Activated naive CD4-positive, alpha-beta T cell (primary cell): Measurements from ENCODE around the gene KLHL24.
A peak's percentile ranks its signal among the peaks of the same experiment; 100 is the strongest.
"Not testable (repeated sequence)": the region's sequence is repeated elsewhere in the genome, so short reads cannot be mapped to it uniquely, and the experiment has no call there.

Experiments used
- DNase-seq, 4 experiments: peaks; one replicate each; lab custom pipeline; 2025; lab: John Stamatoyannopoulos, UW

Gene KLHL24, protein sequence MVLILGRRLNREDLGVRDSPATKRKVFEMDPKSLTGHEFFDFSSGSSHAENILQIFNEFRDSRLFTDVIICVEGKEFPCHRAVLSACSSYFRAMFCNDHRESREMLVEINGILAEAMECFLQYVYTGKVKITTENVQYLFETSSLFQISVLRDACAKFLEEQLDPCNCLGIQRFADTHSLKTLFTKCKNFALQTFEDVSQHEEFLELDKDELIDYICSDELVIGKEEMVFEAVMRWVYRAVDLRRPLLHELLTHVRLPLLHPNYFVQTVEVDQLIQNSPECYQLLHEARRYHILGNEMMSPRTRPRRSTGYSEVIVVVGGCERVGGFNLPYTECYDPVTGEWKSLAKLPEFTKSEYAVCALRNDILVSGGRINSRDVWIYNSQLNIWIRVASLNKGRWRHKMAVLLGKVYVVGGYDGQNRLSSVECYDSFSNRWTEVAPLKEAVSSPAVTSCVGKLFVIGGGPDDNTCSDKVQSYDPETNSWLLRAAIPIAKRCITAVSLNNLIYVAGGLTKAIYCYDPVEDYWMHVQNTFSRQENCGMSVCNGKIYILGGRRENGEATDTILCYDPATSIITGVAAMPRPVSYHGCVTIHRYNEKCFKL

DNA sequence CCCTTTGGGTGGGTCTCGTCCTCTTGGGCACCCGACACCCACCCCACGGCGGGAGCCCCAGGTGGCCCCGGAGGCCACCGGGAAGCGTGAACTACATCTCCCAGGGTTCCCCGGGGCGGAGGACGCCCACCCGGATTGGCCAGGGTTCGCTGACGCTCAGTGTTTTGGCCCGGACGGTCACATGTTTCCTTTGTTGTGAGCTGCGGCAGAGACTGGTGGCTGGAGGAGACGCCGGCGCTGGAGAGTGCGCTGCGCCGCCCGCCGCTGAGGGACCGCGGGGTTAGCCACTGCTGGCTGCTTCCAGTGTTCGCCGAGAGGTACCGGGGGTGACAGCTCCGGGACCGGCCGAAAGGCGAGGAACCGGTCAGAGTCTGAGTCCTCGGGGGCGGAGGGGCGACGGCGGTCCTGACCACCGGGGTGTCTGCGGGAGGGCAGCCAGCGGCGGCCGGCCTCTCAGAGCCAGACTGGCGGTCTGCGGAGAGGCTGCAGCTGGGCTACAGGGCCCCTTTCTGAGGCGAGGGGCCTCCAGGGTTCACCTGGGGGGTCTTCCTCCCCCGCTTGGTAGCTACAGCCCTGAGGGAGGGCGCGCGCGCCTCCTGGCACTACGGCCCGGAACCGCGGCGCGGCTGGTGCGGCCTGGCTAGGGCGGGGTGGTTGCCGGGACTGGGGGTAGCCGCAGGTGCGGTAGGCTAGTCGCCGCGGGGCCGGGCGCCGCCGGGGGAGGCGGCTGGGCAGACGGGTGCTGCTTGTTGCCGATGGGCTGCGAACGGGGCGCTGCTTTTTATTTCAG, at the start of gene KLHL24:
Gene KLHL24 (plus strand): TSS at position 193 of the 790 bp plus-strand sequence. CDS start 14,734 bp downstream, outside the sequence.
- peak; percentile 70 to 81 (median 76) for DNase-seq

DNA sequence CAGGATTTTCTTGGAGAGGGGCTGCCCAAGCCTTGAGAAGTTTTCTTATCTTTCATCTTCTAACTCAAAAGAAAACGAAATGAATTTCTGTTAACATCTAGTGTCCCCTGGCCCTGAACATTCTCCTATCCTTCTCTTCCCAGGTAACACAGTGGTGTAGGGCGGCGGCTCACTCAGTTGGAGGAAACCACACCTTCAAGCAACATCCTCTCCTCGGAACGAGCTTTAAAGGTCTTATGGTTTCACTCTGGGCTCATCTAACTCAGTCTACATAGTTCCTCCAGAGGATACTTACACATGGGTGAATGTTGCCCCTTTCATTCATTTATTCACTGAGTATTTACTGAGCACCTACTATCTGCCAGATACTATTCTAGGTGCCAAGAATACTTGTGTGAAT, 48.9 kb upstream of the KLHL24 start:
- DNase-seq = no peak

DNA sequence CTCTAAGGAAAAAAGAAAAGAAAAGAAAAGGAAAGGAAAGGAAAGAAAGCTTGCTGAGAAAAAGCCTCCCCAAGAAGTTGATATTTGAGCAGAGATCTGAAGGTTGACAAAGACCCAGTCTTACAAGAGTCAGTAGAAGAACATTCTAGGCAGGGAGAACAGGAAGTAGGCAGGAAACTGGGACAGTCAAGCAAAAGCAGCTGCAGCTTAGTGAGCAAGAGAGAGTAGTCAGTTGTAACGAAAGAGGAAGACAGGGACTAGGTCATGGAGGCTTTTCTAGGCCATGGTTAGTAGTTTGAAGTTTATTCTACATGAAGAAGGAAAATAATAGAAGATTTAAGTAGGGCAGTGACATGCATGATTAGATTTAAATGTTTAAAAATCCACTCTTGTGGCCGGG, 48.1 kb upstream of the KLHL24 start:
- no peak for DNase-seq

DNA sequence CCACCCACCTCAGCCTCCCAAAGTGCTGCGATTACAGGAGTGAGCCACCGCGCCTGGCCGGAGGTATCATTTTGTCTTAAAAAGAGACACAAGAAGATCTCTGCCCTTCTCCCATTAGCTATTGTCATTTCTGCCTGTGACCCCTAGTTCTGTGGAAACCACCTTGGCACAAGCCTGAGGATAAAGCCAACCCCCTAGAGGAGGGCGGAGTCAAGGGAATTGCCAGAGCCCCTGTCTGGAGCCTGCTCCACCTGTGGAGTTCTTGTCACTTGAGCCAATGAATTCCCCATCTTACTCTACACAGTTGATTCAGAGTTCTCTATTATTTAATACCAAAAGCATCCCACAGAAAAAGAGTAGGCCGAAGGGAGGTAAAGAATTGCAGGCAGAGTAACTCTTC, 45.0 kb upstream of the KLHL24 start:
- no peak for DNase-seq

DNA sequence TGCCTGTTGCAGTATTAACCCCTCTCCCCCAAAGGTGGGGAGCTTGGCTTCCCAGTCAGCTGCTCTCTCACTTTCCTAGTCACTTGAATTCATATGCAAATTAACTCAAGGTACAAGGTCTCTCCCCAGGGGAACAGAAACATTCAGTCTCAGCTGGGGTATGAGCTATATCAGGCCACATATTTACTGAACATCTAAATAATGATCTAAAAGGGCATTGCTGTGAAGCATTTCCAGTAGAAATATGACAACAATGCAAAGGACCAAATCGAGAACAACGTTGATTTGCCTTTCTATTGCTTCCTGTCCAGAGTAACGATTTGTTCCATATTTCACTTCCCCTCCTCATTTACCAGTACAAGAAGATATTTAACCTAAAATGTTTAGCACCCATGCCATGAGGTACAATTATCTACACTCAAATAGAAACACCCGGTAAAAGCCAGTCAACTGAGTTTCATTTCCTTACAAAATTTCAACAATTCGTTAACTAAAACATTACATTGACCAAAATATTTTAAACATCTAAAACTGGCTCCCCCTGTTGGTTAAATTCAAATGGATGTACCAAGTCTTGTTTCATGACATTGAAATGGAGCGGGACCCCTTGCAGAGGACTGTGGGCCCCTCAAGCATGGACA, 43.4 kb upstream of the KLHL24 start:
- no peak for DNase-seq

DNA sequence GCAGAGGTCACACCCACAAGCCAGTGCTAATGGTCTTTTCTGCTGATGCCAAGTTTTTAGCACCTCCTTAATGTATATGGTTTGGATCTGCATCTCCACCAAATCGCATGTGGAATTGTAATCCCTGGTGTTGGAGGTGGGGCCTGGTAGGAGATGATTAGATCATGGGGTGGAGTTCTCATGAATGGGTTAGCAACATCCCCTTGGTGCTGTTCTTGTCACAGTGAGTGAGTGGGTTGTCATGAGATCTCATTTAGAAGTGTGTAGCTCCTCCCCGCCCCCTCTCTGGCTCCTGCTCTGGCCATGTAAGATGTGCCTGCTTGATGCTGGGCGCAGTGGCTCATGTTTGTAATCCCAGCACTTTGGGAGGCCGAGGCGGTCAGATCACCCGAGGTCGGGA, 42.6 kb upstream of the KLHL24 start:
- DNase-seq = no peak

DNA sequence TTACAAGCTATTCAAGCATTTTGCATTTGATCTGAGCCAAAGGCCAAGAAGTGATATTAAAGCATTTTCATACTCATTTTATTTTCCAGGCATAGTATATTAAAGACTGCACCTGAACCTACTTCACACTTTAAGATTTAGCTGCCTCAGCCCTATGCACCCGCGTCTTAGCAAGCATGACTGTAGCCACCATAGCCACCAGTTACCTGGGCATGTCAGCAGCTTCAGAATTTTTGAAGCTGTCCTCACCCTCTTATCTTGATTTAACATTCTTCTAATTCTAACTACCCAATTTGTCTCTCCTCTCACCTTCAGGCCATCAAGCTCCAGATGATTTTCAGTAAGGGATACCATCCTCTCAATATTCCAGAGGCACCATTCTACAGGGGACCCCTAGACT, 40.8 kb upstream of the KLHL24 start:
- no peak for DNase-seq

DNA sequence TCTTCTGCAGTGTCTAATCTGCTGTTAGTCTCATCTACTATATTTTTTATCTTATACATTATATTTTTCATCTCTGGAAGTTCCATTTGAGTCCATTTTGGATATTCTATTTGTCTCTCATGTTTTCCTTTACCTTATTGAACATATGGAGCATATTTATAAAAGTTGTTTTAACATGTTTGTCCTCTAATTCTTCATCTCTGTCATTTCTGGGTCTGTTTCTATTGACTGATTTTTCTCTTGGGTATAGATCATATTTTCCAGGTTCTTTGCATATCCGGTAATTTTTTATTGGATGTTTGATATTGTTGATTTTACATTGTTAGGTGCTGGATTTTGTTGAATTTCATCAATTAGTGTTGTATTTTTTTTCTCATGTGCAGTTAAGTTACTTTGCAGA, 37.5 kb upstream of the KLHL24 start:
- DNase-seq = no peak

DNA sequence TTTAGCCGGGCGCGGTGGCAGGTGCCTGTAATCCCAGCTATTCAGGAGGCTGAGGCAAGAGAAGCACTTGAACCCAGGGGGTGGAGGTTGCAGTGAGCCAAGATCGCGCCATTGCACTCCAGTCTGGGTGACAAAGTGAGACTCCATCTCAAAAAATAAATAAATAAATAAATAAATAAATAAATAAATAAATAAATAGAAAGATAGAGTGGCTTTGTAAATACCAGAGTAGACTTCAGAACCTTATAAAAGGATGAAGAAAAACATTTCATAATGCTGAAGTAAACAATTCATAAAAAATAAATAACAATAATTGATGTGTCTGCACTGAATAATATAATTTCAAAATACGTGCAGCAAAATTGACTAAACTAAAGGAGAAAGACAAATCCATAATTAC, 24.1 kb upstream of the KLHL24 start:
- DNase-seq = not testable (repeated sequence)

DNA sequence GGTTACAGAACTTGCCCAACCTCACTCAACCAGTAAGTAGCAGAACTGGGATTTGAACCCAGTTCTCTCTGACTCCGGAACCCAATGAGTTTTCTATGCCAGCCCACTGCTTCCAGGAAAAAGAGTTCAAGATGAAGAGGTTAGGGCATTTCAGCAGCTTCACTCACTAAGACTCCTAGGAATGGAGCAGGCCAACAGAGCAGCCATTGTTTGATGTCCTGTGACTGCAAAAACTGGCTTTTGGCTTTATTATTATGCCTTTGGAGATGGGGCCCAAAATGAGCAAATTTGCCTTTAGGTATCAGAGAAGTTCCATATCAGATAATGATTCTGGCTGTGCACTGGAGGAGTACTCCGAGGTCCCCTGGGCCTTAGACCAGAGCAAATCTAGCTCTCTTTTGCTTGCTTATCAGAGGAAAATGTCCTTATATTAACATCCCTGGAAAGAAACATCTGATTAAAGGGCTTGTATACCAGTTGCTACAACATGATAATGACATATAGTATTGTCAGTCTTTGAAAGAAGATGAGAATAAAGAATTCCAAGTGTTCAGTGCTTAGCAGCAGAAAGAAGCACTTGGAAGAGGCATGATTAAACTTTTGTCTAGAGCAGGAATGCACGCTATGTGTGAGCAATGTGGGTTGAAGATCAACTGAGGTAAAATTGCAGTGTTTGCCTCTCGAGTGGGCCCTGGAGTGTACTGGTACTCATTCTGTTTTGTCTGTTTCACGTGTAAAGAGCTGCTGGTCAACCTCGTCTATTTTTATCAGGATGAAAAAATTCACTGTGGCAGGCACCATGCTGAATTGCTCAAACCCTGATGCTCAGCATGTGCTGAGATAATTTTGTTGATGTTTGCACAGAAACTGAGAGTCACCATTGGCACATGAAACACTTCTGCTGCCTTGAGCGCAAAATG, 21.8 kb upstream of the KLHL24 start:
- DNase-seq = no peak

DNA sequence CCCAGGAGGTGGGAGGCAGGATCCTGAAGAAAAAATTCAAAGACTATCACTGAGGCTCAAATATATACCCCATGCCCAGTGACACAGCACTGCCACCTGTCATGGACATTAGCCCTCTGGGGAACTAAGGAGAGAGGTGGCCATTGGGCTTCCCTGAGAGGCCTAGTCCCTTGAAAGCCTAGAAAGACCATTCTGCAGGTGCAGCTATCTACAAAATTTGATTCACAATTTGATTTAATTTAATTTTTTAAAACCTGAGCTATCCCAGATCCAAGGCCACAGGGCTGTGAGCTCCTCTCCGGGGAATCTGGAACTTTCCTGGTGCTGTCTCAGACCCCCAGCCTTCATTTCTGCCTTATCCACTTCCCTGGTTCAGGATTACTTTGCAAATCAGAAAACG, 16.9 kb upstream of the KLHL24 start:
- DNase-seq = no peak

DNA sequence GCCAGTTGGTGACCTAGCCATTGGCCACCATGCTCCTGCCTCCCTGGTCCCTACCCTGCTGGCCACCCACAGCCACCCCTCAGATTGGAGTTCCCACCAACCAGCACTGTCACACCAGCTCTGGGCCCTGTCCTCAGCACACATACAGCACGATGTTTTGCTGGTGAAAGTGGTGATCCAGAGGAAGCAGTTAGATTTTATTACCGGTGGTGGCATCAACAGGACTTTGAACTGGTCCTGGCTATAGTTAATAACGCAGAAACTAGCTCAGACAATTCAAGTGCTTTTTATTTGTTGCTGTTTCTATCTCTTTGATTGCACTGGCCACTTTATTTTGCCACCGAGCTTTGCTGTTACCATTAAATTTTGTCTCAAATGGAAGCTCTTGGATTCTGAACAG, 16.4 kb upstream of the KLHL24 start:
- no peak for DNase-seq

DNA sequence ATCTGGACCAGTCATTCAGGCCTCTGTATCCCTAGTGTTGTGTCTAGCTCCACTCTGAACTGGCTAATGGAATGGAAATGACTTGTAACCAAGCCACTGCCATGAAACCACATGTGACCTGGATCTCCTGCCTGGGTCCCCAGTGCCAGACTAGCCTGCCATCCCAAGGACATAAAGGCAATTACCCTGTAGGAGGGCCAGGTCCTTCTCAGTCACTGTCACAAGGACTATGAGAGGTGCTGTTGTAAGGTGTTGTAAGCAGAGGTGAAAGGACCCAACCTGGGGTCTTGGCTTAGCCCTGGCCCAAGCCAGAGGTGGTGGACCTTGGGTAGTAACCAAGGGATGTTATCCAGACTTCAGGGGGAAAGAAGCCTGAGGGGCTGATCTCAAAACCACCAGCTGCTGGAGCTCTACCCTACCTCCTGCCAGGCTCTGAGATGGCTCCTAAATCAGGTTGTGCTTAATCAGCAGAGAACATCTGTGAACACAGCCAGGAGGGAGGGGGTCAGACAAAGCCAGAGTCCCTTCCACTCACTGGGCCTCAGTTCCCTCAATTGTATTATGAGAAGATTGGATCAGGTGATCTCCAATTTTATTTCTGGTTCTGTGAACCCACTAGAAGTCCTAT, 15.7 kb upstream of the KLHL24 start:
- no peak for DNase-seq

DNA sequence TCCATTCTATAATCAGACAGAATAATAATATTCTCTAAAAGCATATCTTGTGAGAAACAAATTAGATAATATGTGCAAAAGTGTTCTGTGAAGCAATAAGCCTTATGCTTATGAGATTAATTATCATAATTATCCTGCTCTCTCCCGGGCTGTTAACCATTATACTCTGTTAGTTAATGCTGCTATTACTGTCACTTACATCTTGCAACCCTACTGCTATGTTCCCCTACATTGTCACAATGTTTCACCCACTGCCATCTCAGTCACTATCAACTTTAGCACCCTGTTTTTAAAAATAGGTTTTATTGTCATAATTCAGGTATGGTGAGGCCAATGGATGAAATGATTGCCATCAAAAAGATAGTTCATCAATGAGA, 15.2 kb upstream of the KLHL24 start:
- no peak for DNase-seq

DNA sequence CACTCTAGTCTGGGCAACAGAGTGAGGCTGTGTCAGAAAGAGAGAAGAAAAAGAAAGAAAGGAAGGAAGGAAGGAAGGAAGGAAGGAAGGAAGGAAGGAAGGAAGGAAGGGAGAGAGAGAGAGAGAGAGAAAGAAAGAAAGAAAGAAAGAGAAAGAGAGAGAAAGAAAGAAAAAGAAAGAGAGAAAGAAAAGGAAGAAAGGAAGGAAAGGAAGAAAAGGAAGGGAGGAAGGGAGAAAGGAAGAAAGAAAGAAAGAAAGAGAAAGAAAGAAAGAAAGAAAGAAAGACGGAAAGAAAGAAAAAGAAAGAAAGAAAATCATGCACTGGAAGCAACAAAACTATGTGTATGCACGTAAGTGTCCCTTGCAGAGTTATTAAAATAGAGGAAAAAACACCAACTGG, 12.9 kb upstream of the KLHL24 start:
- DNase-seq = not testable (repeated sequence)

DNA sequence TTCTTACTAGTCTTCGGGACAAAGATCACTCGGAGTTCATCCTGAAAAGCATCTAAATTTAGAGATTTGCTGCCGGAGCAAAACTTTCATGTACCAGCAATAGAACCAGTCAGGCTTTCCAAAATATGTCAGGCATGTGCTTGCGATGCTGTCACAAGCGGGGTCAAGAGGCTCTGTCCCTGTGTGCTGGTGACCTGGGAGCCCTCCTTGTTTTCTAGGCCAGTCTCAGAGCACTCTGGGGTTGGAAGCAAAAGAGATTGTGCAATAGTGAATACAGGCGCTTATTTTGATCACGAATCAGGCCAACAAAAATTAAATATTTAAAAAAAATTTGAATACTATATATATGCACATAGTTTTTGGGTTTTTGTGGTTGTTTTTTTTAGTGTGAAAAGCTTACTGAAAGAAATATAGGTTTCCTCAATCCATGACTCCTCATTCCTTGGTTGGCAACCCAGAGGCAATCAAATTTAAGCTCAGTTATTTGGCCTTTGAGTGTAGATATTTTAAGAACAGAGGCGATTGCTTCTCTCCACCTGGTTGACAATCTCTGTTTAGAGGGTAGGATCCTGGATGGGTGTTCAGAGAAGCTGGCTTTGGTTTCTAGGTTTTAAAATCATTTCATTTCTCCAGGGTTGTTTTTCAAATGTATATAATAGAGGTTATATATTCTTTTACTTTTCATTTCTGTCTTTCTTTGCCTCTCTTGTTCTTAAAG, 8.4 kb upstream of the KLHL24 start:
- DNase-seq = no peak

DNA sequence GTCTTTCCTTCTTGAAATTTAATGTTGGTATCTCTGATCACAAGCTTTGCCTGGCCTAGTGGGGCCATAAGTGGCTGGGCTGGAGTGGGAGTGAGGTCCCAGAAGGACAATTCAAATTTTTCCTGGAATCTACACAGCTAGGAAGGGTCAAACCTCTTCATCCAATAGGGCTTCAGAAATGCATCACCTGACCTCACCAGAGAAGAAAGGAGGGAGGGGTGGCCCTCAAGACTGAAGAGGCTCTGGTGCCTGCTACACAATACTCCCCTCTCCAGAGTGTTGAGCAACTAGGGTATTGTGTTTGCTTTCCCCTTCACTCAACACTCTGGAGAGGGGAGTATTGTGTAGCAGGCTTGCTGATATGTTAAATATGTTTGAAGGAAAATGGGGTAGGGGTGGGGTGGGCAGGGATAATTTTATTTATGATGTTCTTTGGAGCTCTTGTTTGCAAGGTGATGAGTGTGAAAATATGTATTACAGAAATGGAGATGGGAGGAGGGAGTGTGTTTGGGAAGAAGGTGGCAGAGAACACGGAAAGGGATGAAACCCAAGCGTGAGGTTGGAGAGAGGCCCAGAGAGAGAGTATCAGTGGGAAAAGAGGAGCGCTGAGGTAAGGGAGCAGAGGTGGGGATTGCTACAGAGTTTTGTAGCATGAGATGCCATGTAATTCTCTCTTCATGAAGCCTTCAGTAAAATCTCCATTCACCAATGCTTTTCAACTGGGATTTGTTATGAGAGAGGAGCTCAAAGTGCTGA, 5.7 kb upstream of the KLHL24 start:
- DNase-seq = no peak

DNA sequence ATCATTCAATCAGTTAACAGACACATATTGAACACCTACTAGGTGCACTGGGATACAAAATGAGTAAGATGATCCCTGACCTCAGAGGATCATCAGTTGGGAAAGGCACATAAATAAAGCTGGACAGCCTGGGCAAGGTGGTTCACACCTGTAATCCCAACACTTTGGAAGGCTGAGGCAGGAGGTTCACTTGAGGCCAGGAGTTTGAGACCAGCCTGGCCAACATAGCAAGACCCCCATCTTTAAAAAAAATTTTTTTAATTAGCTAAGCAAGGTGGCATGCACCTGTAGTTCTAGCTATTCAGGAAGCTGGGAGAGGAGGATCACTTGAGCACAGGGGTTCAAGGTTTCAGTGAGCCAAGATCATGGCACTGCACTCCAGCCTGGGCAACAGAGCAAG, 3.7 kb upstream of the KLHL24 start:
- DNase-seq = no peak

DNA sequence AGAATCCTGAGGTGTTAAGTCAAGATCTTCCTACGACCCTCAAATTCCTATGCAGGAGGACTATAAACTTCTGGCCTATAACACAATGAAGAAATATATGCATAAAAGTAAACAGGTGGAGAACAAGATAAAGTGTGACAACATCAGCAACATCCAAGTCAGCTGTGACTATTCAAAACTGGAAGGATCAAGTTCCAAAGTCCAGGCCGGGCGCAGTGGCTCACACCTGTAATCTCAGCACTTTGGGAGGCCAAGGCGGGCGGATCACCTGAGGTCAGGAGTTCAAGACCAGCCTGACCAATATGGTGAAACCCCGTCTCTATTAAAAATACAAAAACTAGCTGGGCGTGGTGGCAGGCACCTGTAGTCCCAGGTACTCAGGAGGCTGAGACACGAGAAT, 2.7 kb upstream of the KLHL24 start:
- not testable (repeated sequence) for DNase-seq

DNA sequence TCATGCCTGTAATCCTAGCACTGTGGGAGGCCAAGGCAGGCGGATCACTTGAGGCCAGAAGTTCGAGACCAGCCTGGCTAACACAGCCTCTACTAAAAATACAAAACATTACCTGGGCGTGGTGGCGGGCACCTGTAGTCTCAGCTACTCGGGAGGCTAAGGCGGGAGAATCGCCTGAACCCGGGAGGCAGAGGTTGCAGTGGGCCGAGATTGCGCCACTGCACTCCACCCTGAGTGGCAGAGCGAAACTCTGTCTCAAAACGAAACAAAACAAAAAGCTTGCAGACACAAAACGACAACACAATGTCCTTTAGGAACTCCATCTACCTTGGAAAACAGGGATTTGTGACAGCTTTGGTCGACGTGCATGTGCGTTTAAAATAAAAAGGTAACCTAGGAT, 716 bp upstream of the KLHL24 start:
- DNase-seq = no peak
